ENCODE data around the gene CTIF. TPM values are rescaled to one million over a fixed set of nuclear protein-coding genes. Genes with fewer than 3 reads are reported as not detected.
A peak's percentile ranks its signal among the peaks of the same experiment; 100 is the strongest.
"Not testable (repeated sequence)": the region's sequence is repeated elsewhere in the genome, so short reads cannot be mapped to it uniquely, and the experiment has no call there.

The CTIF gene
- total RNA-seq, 2 experiments from 2014 or later = 3.6 to 4.1 TPM

- peaks cover 51% of the 10 kb centered on the region for H3K4me1 Mint-ChIP-seq (ENCODE audit: low read depth)
- CTCF ChIA-PET = no interaction called here
- H3K27me3 Mint-ChIP-seq (ENCODE audit: low read depth) = no peaks in the 10 kb centered on the region
- H3K36me3 Mint-ChIP-seq (ENCODE audit: low read depth) = no peaks in the 10 kb centered on the region
- no peak overlapping the region for H3K4me3 Mint-ChIP-seq
- DNase-seq = no peak
- intact Hi-C loops (cut with micrococcal nuclease) = loop anchor here (5.0 kb wide), 1 partner anchor 63 kb away; no protein-coding TSS in a partner anchor
- no peaks in the 10 kb centered on the region for H3K9me3 Mint-ChIP-seq
- H3K27ac Mint-ChIP-seq = no peak overlapping the region
These were observed 265.4 kb downstream of the CTIF start for GRCh38 chr18:48803951-48804855.

GRCh38 chr18:48804856-48805610, 266.2 kb downstream of the CTIF start:
- Mint-ChIP-seq H3K4me1 (ENCODE audit: low read depth) (peaks cover 49% of the 10 kb centered on the region), H3K27ac (no peak overlapping the region), H3K4me3 (no peak overlapping the region), H3K27me3 (ENCODE audit: low read depth) (no peaks in the 10 kb centered on the region), H3K9me3 (no peaks in the 10 kb centered on the region), H3K36me3 (ENCODE audit: low read depth) (no peaks in the 10 kb centered on the region)
- DNase-seq = no peak
- intact Hi-C loops (cut with micrococcal nuclease) = loop anchor here (5.0 kb wide), 1 partner anchor 62 kb away; no protein-coding TSS in a partner anchor
- CTCF ChIA-PET = no interaction called here

GRCh38 chr18:48805826-48806535, 267.1 kb downstream of the CTIF start:
- no peak overlapping the region for H3K4me3 Mint-ChIP-seq

GRCh38 chr18:48806551-48807261, 267.9 kb downstream of the CTIF start:
- Mint-ChIP-seq H3K27ac (no peak overlapping the region), H3K36me3 (ENCODE audit: low read depth) (no peaks in the 10 kb centered on the region), H3K4me1 (ENCODE audit: low read depth) (peaks cover 36% of the 10 kb centered on the region), H3K4me3 (no peak overlapping the region), H3K27me3 (ENCODE audit: low read depth) (no peaks in the 10 kb centered on the region), H3K9me3 (no peaks in the 10 kb centered on the region)
- CTCF ChIA-PET = interaction anchor here (0.7 kb wide), 1 partner anchor 70 kb away, joined by 3 read pairs; no protein-coding TSS in a partner anchor
- intact Hi-C loops (cut with micrococcal nuclease) = no loop called here
- peak; percentile 53 for DNase-seq

More at GRCh38 chr18:48805826-48806535, 267.1 kb downstream of the CTIF start:
- no peak overlapping the region for H3K27ac Mint-ChIP-seq
- intact Hi-C loops (cut with micrococcal nuclease) = no loop called here
- H3K27me3 Mint-ChIP-seq (ENCODE audit: low read depth) = no peaks in the 10 kb centered on the region
- H3K9me3 Mint-ChIP-seq = no peaks in the 10 kb centered on the region
- H3K36me3 Mint-ChIP-seq (ENCODE audit: low read depth) = no peaks in the 10 kb centered on the region
- H3K4me1 Mint-ChIP-seq (ENCODE audit: low read depth) = peaks cover 43% of the 10 kb centered on the region
- CTCF ChIA-PET = no interaction called here
- DNase-seq = no peak

GRCh38 chr18:48808476-48808875, 269.6 kb downstream of the CTIF start:
- H3K4me3 Mint-ChIP-seq = no peak overlapping the region
- DNase-seq = no peak
- peaks cover 26% of the 10 kb centered on the region for H3K4me1 Mint-ChIP-seq (ENCODE audit: low read depth)
- no peaks in the 10 kb centered on the region for H3K27me3 Mint-ChIP-seq (ENCODE audit: low read depth)
- H3K36me3 Mint-ChIP-seq (ENCODE audit: low read depth) = no peaks in the 10 kb centered on the region
- H3K27ac Mint-ChIP-seq = no peak overlapping the region
- intact Hi-C loops (cut with micrococcal nuclease) = no loop called here
- CTCF ChIA-PET = interaction anchor here (1.0 kb wide), 1 partner anchor 13 kb away, joined by 3 read pairs; no protein-coding TSS in a partner anchor
- no peaks in the 10 kb centered on the region for H3K9me3 Mint-ChIP-seq

- CTCF ChIA-PET = no interaction called here
- Mint-ChIP-seq H3K4me1 (ENCODE audit: low read depth) (peaks cover 31% of the 10 kb centered on the region), H3K27me3 (ENCODE audit: low read depth) (no peaks in the 10 kb centered on the region), H3K36me3 (ENCODE audit: low read depth) (no peaks in the 10 kb centered on the region), H3K27ac (no peak overlapping the region), H3K4me3 (no peak overlapping the region), H3K9me3 (no peaks in the 10 kb centered on the region)
- intact Hi-C loops (cut with micrococcal nuclease) = no loop called here
- DNase-seq = no peak
These were observed 270.5 kb downstream of the CTIF start for GRCh38 chr18:48809365-48809764.

- Mint-ChIP-seq H3K36me3 (ENCODE audit: low read depth) (no peaks in the 10 kb centered on the region), H3K9me3 (no peaks in the 10 kb centered on the region), H3K27ac (no peak overlapping the region), H3K4me1 (ENCODE audit: low read depth) (peaks cover 24% of the 10 kb centered on the region), H3K27me3 (ENCODE audit: low read depth) (no peaks in the 10 kb centered on the region), H3K4me3 (no peak overlapping the region)
- intact Hi-C loops (cut with micrococcal nuclease) = no loop called here
- CTCF ChIA-PET = no interaction called here
- no peak for DNase-seq
These were observed 272.0 kb downstream of the CTIF start for GRCh38 chr18:48810805-48811204.

GRCh38 chr18:48811401-48811800, 272.6 kb downstream of the CTIF start:
- intact Hi-C loops (cut with micrococcal nuclease) = no loop called here
- Mint-ChIP-seq H3K9me3 (no peaks in the 10 kb centered on the region), H3K4me1 (ENCODE audit: low read depth) (peaks cover 19% of the 10 kb centered on the region), H3K27me3 (ENCODE audit: low read depth) (no peaks in the 10 kb centered on the region), H3K36me3 (ENCODE audit: low read depth) (no peaks in the 10 kb centered on the region), H3K27ac (no peak overlapping the region), H3K4me3 (no peak overlapping the region)
- no peak for DNase-seq
- CTCF ChIA-PET = no interaction called here

GRCh38 chr18:48811977-48812451, 273.2 kb downstream of the CTIF start:
- H3K4me3 Mint-ChIP-seq; intact Hi-C loops (cut with micrococcal nuclease); H3K36me3 Mint-ChIP-seq (ENCODE audit: low read depth); H3K27ac Mint-ChIP-seq; H3K27me3 Mint-ChIP-seq (ENCODE audit: low read depth); DNase-seq; CTCF ChIA-PET; H3K9me3 Mint-ChIP-seq: not testable (repeated sequence)
- H3K4me1 Mint-ChIP-seq (ENCODE audit: low read depth) = peaks cover 13% of the 10 kb centered on the region

- intact Hi-C loops (cut with micrococcal nuclease) = no loop called here
- H3K4me3 Mint-ChIP-seq = no peak overlapping the region
- H3K4me1 Mint-ChIP-seq (ENCODE audit: low read depth) = peaks cover 12% of the 10 kb centered on the region
- no peaks in the 10 kb centered on the region for H3K27me3 Mint-ChIP-seq (ENCODE audit: low read depth)
- no peak overlapping the region for H3K27ac Mint-ChIP-seq
- CTCF ChIA-PET = no interaction called here
- H3K9me3 Mint-ChIP-seq = no peaks in the 10 kb centered on the region
- H3K36me3 Mint-ChIP-seq (ENCODE audit: low read depth) = no peaks in the 10 kb centered on the region
- DNase-seq = no peak
These were observed 274.5 kb downstream of the CTIF start for GRCh38 chr18:48813321-48813720.

GRCh38 chr18:48813833-48814489, 275.1 kb downstream of the CTIF start:
- no peaks in the 10 kb centered on the region for H3K9me3 Mint-ChIP-seq
- intact Hi-C loops (cut with micrococcal nuclease) = no loop called here
- no peak for DNase-seq
- no peaks in the 10 kb centered on the region for H3K27me3 Mint-ChIP-seq (ENCODE audit: low read depth)
- no peak overlapping the region for H3K4me3 Mint-ChIP-seq
- peaks cover 12% of the 10 kb centered on the region for H3K4me1 Mint-ChIP-seq (ENCODE audit: low read depth)
- H3K27ac Mint-ChIP-seq = no peak overlapping the region
- CTCF ChIA-PET = interaction anchor here (0.6 to 1.1 kb wide), 3 partner anchors 18 to 1655 kb away, joined by 3 to 4 read pairs (median 3); no protein-coding TSS in a partner anchor
- H3K36me3 Mint-ChIP-seq (ENCODE audit: low read depth) = no peaks in the 10 kb centered on the region
